ENCODE data around the gene DSCAML1.

- TF ChIP-seq ISL1 (CRISPR knock-in tag; IDR thresholded peaks at IDR 0.05), result no peak
- no peak for TF ChIP-seq TCF4 (CRISPR knock-in tag; IDR thresholded peaks at IDR 0.05; ENCODE audit: borderline replicate concordance)
- TF ChIP-seq, protein P1, sequence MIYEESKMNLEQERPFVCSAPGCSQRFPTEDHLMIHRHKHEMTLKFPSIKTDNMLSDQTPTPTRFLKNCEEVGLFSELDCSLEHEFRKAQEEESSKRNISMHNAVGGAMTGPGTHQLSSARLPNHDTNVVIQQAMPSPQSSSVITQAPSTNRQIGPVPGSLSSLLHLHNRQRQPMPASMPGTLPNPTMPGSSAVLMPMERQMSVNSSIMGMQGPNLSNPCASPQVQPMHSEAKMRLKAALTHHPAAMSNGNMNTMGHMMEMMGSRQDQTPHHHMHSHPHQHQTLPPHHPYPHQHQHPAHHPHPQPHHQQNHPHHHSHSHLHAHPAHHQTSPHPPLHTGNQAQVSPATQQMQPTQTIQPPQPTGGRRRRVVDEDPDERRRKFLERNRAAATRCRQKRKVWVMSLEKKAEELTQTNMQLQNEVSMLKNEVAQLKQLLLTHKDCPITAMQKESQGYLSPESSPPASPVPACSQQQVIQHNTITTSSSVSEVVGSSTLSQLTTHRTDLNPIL (CRISPR knock-in tag; IDR thresholded peaks at IDR 0.05; ENCODE audit: low read depth), result no peak
- no peak for TF ChIP-seq ZNF565 (CRISPR knock-in tag; conservative IDR thresholded peaks at IDR 0.05; ENCODE audit: low read depth)
- no peak for TF ChIP-seq CSRNP3 (CRISPR knock-in tag; IDR thresholded peaks at IDR 0.05)
- no peak for TF ChIP-seq ZFP30 (CRISPR knock-in tag; IDR thresholded peaks at IDR 0.05)
- no peak for TF ChIP-seq RARB (CRISPR knock-in tag; IDR thresholded peaks at IDR 0.05)
- no peak for TF ChIP-seq ZFP3 (CRISPR knock-in tag; IDR thresholded peaks at IDR 0.05)
- TF ChIP-seq CSDC2 (CRISPR knock-in tag; IDR thresholded peaks at IDR 0.05), result no peak
- no peak for TF ChIP-seq OSR1 (CRISPR knock-in tag; IDR thresholded peaks at IDR 0.05)
- TF ChIP-seq PATZ1 (CRISPR knock-in tag; IDR thresholded peaks at IDR 0.05; ENCODE audit: borderline replicate concordance), result no peak
- no peak for TF ChIP-seq ARNTL (CRISPR knock-in tag; IDR thresholded peaks at IDR 0.05; ENCODE audit: borderline replicate concordance, low read depth)
These were observed 384.3 kb downstream of the DSCAML1 start for GRCh38 chr11:117412653-117413275.

Measured in SK-N-SH treated with all-trans-retinoic acid at 6 μM for 48 hours (cell line).